ENCODE measurements around the gene ZDHHC22. TPM values are rescaled to one million over a fixed set of nuclear protein-coding genes. Genes with fewer than 3 reads are reported as not detected.
A peak's percentile ranks its signal among the peaks of the same experiment; 100 is the strongest.

The ZDHHC22 gene
- total and polyA plus RNA-seq, 2 of the 13 experiments (the other 11 are each of a cell fraction or from before 2014, with no cell fraction given), result not detected

- TF ChIP-seq ZNF782 (CRISPR knock-in tag; IDR thresholded peaks at IDR 0.05; ENCODE audit: borderline replicate concordance), result peak; percentile 39; the same call in 1 of the 2 replicates
- 0 out of 2 replicates have a peak, but pooled peaks have one; percentile 14 for TF ChIP-seq HIC2 (CRISPR knock-in tag; IDR thresholded peaks at IDR 0.05; ENCODE audit: low read depth)
- peak; percentile 86 for TF ChIP-seq RNF2 (conservative IDR thresholded peaks at IDR 0.05; ENCODE audit: low read depth)
- TF ChIP-seq AKAP8 (CRISPR knock-in tag; IDR thresholded peaks at IDR 0.05), result peak; percentile 55; the same call in 1 of the 2 replicates
- TF ChIP-seq KLF16 (CRISPR knock-in tag; IDR thresholded peaks at IDR 0.05), result peak in 1 of 2 experiments; percentile 89; a peak in 2 of 4 replicates
- TF ChIP-seq FOSL2 (CRISPR knock-in tag; IDR thresholded peaks at IDR 0.05), result peak; percentile 22
- peak; percentile 99 for TF ChIP-seq U2AF1 (optimal IDR thresholded peaks at IDR 0.05; ENCODE audit: low read depth, low read length)
- peak; percentile 81; the same call in 1 of the 2 replicates for TF ChIP-seq ZNF543 (CRISPR knock-in tag; IDR thresholded peaks at IDR 0.05)
- TF ChIP-seq KDM3A (CRISPR knock-in tag; IDR thresholded peaks at IDR 0.05; ENCODE audit: low read depth), result peak; percentile 64; the same call in 1 of the 2 replicates
- no peak for TF ChIP-seq TP53 (CRISPR knock-in tag; conservative IDR thresholded peaks at IDR 0.05)
- no peak; the same call in 1 of the 2 replicates for TF ChIP-seq SAP130 (CRISPR knock-in tag; IDR thresholded peaks at IDR 0.05; ENCODE audit: low read depth)
- TF ChIP-seq ZBTB10 (CRISPR knock-in tag; IDR thresholded peaks at IDR 0.05; ENCODE audit: borderline replicate concordance), result no peak
- peak; percentile 18 for TF ChIP-seq ATF7-NPFF (CRISPR knock-in tag; IDR thresholded peaks at IDR 0.05; ENCODE audit: low read depth)
- no peak for TF ChIP-seq ZFP36 (IDR thresholded peaks at IDR 0.05; ENCODE audit: borderline replicate concordance, low read depth, low read length, partially characterized antibody)
- TF ChIP-seq ZNF138 (CRISPR knock-in tag; IDR thresholded peaks at IDR 0.05; ENCODE audit: low read depth), result 0 out of 2 replicates have a peak, but pooled peaks have one; percentile 13
- no peak for TF ChIP-seq NFE2L2 (IDR thresholded peaks at IDR 0.05; ENCODE audit: low read length)
- no peak for TF ChIP-seq BCLAF1 (IDR thresholded peaks at IDR 0.05)
- TF ChIP-seq ZNF550 (CRISPR knock-in tag; IDR thresholded peaks at IDR 0.05; ENCODE audit: borderline replicate concordance), result 0 out of 2 replicates have a peak, but pooled peaks have one; percentile 67
- no peak for TF ChIP-seq NCOA5 (CRISPR knock-in tag; IDR thresholded peaks at IDR 0.05)
- TF ChIP-seq SIN3A (IDR thresholded peaks at IDR 0.05; ENCODE audit: borderline replicate concordance, low read depth, low read length), result peak; percentile 59
- TF ChIP-seq REPIN1 (CRISPR knock-in tag; IDR thresholded peaks at IDR 0.05; ENCODE audit: borderline replicate concordance, low read depth), result peak; percentile 53; the same call in 1 of the 2 replicates
These were observed 43.7 kb downstream of the ZDHHC22 start, which contains the start of gene CIPC (continued) for GRCh38 chr14:77097700-77098528.

All from HepG2 (cell line).